HUES6 (cell line): ENCODE results near the gene LIPI.

ENCODE experiments used
- H3K27ac ChIP-seq: 2 replicates; pipeline ENCODE4 v1.7.0; 2013; ENCODE audit warnings: low read depth, mild to moderate bottlenecking, low read length, inconsistent platforms
- H3K27me3 ChIP-seq: 2 replicates; pipeline ENCODE4 v1.6.1; 2013; ENCODE audit warnings: low read length; ENCODE audit not compliant: control insufficient read depth, insufficient read depth
- H3K36me3 ChIP-seq: 2 replicates; pipeline ENCODE4 v1.6.1; 2013; ENCODE audit warnings: low read length; ENCODE audit not compliant: control insufficient read depth, insufficient read depth
- H3K4me1 ChIP-seq: 2 replicates; pipeline ENCODE4 v1.6.1; 2013; ENCODE audit warnings: low read length; ENCODE audit not compliant: control insufficient read depth, insufficient read depth
- H3K4me3 ChIP-seq: 2 replicates; pipeline ENCODE4 v1.5.1; 2013; ENCODE audit warnings: low read depth, low read length
- H3K9ac ChIP-seq: one replicate; pipeline ENCODE4 v1.6.1; 2013; ENCODE audit warnings: mild to moderate bottlenecking, low read length
- H3K9me3 ChIP-seq: 2 replicates; pipeline ENCODE4 v1.6.1; 2013; ENCODE audit warnings: low read depth, low read length; ENCODE audit not compliant: control insufficient read depth, insufficient read depth

LIPI gene

GRCh38 chr21:14210738-14211137 is at the start of gene LIPI:
TSS of gene LIPI (minus strand) at chr21:14210955. CDS start at chr21:14210845, 110 bp downstream.
- Histone ChIP-seq H3K36me3 (no peaks in the 10 kb centered on the region), H3K27ac (no peak within 1 kb of the TSS), H3K4me1 (no peaks in the 10 kb centered on the region), H3K9ac (no peak within 1 kb of the TSS), H3K9me3 (no peaks in the 10 kb centered on the region), H3K4me3 (no peak within 1 kb of the TSS), H3K27me3 (no peaks in the 10 kb centered on the region)

GRCh38 chr21:14260174-14260764 is 49.5 kb upstream of the LIPI start:
- Histone ChIP-seq H3K9me3 (no peaks in the 10 kb centered on the region), H3K36me3 (no peaks in the 10 kb centered on the region), H3K27me3 (no peaks in the 10 kb centered on the region), H3K9ac (no peak overlapping the region), H3K4me3 (no peak overlapping the region), H3K4me1 (no peaks in the 10 kb centered on the region), H3K27ac (no peak overlapping the region)

- H3K4me3 ChIP-seq: no peak overlapping the region
- no peaks in the 10 kb centered on the region for H3K27me3 ChIP-seq
- H3K36me3 ChIP-seq: no peaks in the 10 kb centered on the region
- no peaks in the 10 kb centered on the region for H3K4me1 ChIP-seq
- H3K9me3 ChIP-seq: no peaks in the 10 kb centered on the region
- H3K27ac ChIP-seq: no peak overlapping the region
- H3K9ac ChIP-seq: no peak overlapping the region
These were observed 49.0 kb upstream of the LIPI start for GRCh38 chr21:14259747-14260146.

GRCh38 chr21:14251336-14251735 is 40.6 kb upstream of the LIPI start:
- no peaks in the 10 kb centered on the region for H3K36me3 ChIP-seq
- peaks cover 3% of the 10 kb centered on the region for H3K4me1 ChIP-seq
- no peaks in the 10 kb centered on the region; the same call in 1 of the 2 replicates for H3K9me3 ChIP-seq
- H3K9ac ChIP-seq: no peak overlapping the region
- no peaks in the 10 kb centered on the region for H3K27me3 ChIP-seq
- H3K27ac ChIP-seq: no peak overlapping the region
- H3K4me3 ChIP-seq: no peak overlapping the region

GRCh38 chr21:14245711-14246110 is 35.0 kb upstream of the LIPI start:
- H3K36me3 ChIP-seq: no peaks in the 10 kb centered on the region
- H3K27me3 ChIP-seq: no peaks in the 10 kb centered on the region
- no peak overlapping the region for H3K4me3 ChIP-seq
- H3K27ac ChIP-seq: no peak overlapping the region
- no peaks in the 10 kb centered on the region; the same call in 1 of the 2 replicates for H3K9me3 ChIP-seq
- H3K4me1 ChIP-seq: peaks cover 7% of the 10 kb centered on the region
- no peak overlapping the region for H3K9ac ChIP-seq

GRCh38 chr21:14244911-14245310 is 34.2 kb upstream of the LIPI start:
- no peaks in the 10 kb centered on the region; the same call in 1 of the 2 replicates for H3K9me3 ChIP-seq
- no peak overlapping the region for H3K4me3 ChIP-seq
- H3K27ac ChIP-seq: no peak overlapping the region
- H3K27me3 ChIP-seq: no peaks in the 10 kb centered on the region
- no peak overlapping the region for H3K9ac ChIP-seq
- H3K4me1 ChIP-seq: peaks cover 7% of the 10 kb centered on the region
- H3K36me3 ChIP-seq: no peaks in the 10 kb centered on the region

- no peaks in the 10 kb centered on the region for H3K9me3 ChIP-seq
- no peak overlapping the region for H3K4me3 ChIP-seq
- no peak overlapping the region for H3K9ac ChIP-seq
- peaks cover 7% of the 10 kb centered on the region for H3K4me1 ChIP-seq
- no peaks in the 10 kb centered on the region for H3K36me3 ChIP-seq
- H3K27me3 ChIP-seq: no peaks in the 10 kb centered on the region
- H3K27ac ChIP-seq: no peak overlapping the region
These were observed 33.1 kb upstream of the LIPI start for GRCh38 chr21:14243874-14244273.

- no peak overlapping the region for H3K4me3 ChIP-seq
- no peaks in the 10 kb centered on the region for H3K9me3 ChIP-seq
- peaks cover 7% of the 10 kb centered on the region for H3K4me1 ChIP-seq
- H3K27me3 ChIP-seq: no peaks in the 10 kb centered on the region
- no peaks in the 10 kb centered on the region for H3K36me3 ChIP-seq
- H3K27ac ChIP-seq: no peak overlapping the region
- H3K9ac ChIP-seq: no peak overlapping the region
These were observed 32.7 kb upstream of the LIPI start for GRCh38 chr21:14243461-14243860.

- Histone ChIP-seq H3K4me3 (no peak overlapping the region), H3K9me3 (no peaks in the 10 kb centered on the region), H3K9ac (no peak overlapping the region), H3K36me3 (no peaks in the 10 kb centered on the region), H3K4me1 (peaks cover 7% of the 10 kb centered on the region), H3K27me3 (no peaks in the 10 kb centered on the region), H3K27ac (no peak overlapping the region)
These were observed 30.5 kb upstream of the LIPI start for GRCh38 chr21:14241297-14241696.

GRCh38 chr21:14239281-14239680 is 28.5 kb upstream of the LIPI start:
- Histone ChIP-seq H3K9me3 (no peaks in the 10 kb centered on the region), H3K9ac (no peak overlapping the region), H3K4me3 (no peak overlapping the region), H3K27me3 (no peaks in the 10 kb centered on the region), H3K36me3 (no peaks in the 10 kb centered on the region), H3K27ac (no peak overlapping the region), H3K4me1 (peaks cover 6% of the 10 kb centered on the region)

GRCh38 chr21:14236180-14236579 is 25.4 kb upstream of the LIPI start:
- Histone ChIP-seq H3K9me3 (no peaks in the 10 kb centered on the region), H3K4me3 (no peak overlapping the region), H3K27me3 (no peaks in the 10 kb centered on the region), H3K36me3 (no peaks in the 10 kb centered on the region), H3K27ac (no peak overlapping the region), H3K4me1 (no peaks in the 10 kb centered on the region), H3K9ac (no peak overlapping the region)

GRCh38 chr21:14235101-14235500 is 24.3 kb upstream of the LIPI start:
- Histone ChIP-seq H3K4me1 (no peaks in the 10 kb centered on the region), H3K36me3 (no peaks in the 10 kb centered on the region), H3K4me3 (no peak overlapping the region), H3K9me3 (peaks cover 5% of the 10 kb centered on the region), H3K27me3 (no peaks in the 10 kb centered on the region), H3K27ac (no peak overlapping the region), H3K9ac (no peak overlapping the region)
